HG02840 (cell line): ENCODE data around the gene GMPR.

Experiments used
- ATAC-seq: cut with Tn5 transposase; IDR thresholded peaks from one replicate; pipeline ENCODE4 v1.9.1; 2021; ENCODE audit warnings: mild to moderate bottlenecking, moderate library complexity, moderate number of reproducible peaks; ENCODE audit not compliant: unreplicated experiment, low FRiP score

Gene GMPR

GRCh38 chr6:16322666-16323312 is 84.4 kb downstream of the GMPR start:
- ATAC-seq = peak; percentile 85

- no peak for ATAC-seq
These were observed 85.8 kb downstream of the GMPR start for GRCh38 chr6:16324184-16324583.

GRCh38 chr6:16324606-16325225 is 86.3 kb downstream of the GMPR start:
- ATAC-seq = no peak

GRCh38 chr6:16326531-16326930 is 88.1 kb downstream of the GMPR start:
- no peak for ATAC-seq

GRCh38 chr6:16326971-16327776 is 88.8 kb downstream of the GMPR start:
- no peak for ATAC-seq

- ATAC-seq = no peak
These were observed 89.5 kb downstream of the GMPR start for GRCh38 chr6:16327777-16328325.

GRCh38 chr6:16329233-16329632 is 90.8 kb downstream of the GMPR start:
- ATAC-seq = no peak

- no peak for ATAC-seq
These were observed 93.2 kb downstream of the GMPR start for GRCh38 chr6:16331384-16332174.

GRCh38 chr6:16332175-16332542 is 93.8 kb downstream of the GMPR start:
- ATAC-seq = peak; percentile 68

- ATAC-seq = no peak
These were observed 95.2 kb downstream of the GMPR start for GRCh38 chr6:16333580-16333979.

GRCh38 chr6:16334671-16335070 is 96.3 kb downstream of the GMPR start:
- no peak for ATAC-seq

- ATAC-seq = no peak
These were observed 96.8 kb downstream of the GMPR start for GRCh38 chr6:16335176-16335575.

- no peak for ATAC-seq
These were observed 97.8 kb downstream of the GMPR start for GRCh38 chr6:16336056-16336818.

GRCh38 chr6:16336911-16337294 is 98.5 kb downstream of the GMPR start:
- no peak for ATAC-seq

- no peak for ATAC-seq
These were observed 99.0 kb downstream of the GMPR start for GRCh38 chr6:16337295-16337975.

GRCh38 chr6:16338577-16339264 is 100.3 kb downstream of the GMPR start:
- no peak for ATAC-seq

GRCh38 chr6:16339265-16339587 is 100.8 kb downstream of the GMPR start:
- ATAC-seq = no peak

- no peak for ATAC-seq
These were observed 105.2 kb downstream of the GMPR start for GRCh38 chr6:16343593-16343992.

GRCh38 chr6:16344756-16345155 is 106.4 kb downstream of the GMPR start:
- no peak for ATAC-seq
